Measurements from ENCODE around the gene PARD3B.

DNA sequence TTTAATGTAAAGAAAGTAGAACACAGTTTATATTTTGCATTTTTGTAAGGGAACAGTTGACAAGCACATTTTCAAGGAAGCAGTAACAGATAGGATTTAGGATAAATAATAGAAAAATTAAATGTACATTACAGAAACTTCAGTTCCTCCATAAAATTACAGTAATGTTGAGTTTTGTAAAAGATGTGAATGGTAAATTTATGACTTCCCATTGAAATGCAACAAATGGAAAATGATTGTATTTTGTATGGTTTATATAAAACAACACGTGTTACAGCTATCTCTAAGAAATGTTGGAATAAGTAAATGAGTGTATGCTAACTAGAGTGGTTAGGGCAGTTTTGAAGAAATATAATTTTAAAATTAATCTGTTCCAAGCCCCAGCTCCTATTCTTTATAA lies 227.3 kb downstream of the PARD3B start:
- TF ChIP-seq, protein P1, sequence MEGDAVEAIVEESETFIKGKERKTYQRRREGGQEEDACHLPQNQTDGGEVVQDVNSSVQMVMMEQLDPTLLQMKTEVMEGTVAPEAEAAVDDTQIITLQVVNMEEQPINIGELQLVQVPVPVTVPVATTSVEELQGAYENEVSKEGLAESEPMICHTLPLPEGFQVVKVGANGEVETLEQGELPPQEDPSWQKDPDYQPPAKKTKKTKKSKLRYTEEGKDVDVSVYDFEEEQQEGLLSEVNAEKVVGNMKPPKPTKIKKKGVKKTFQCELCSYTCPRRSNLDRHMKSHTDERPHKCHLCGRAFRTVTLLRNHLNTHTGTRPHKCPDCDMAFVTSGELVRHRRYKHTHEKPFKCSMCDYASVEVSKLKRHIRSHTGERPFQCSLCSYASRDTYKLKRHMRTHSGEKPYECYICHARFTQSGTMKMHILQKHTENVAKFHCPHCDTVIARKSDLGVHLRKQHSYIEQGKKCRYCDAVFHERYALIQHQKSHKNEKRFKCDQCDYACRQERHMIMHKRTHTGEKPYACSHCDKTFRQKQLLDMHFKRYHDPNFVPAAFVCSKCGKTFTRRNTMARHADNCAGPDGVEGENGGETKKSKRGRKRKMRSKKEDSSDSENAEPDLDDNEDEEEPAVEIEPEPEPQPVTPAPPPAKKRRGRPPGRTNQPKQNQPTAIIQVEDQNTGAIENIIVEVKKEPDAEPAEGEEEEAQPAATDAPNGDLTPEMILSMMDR (IDR thresholded peaks at IDR 0.05; ENCODE audit: low read length) = no peak
- no peak for TF ChIP-seq EZH2phosphoT487 (IDR thresholded peaks at IDR 0.05; ENCODE audit: low read length)

All from MM.1S (cell line).